ENCODE measurements around the gene TFB1M. TPM values are rescaled to one million over a fixed set of nuclear protein-coding genes. Genes with fewer than 3 reads are reported as not detected.

TFB1M gene
- total RNA-seq, 2 donors from 2014 or later, result 10.7 to 14.1 TPM

GRCh38 chr6:155250701-155251381, 63.4 kb downstream of the TFB1M start:
- Histone ChIP-seq H3K27me3 (replicated peaks; ENCODE audit: insufficient read depth) (no peaks in the 10 kb centered on the region), H3K4me3 (no peak overlapping the region), H3K27ac (no peak overlapping the region), H3K36me3 (no peaks in the 10 kb centered on the region), H3K9me3 (no peaks in the 10 kb centered on the region), H3K4me1 (replicated peaks) (no peaks in the 10 kb centered on the region)
- intact Hi-C loops (cut with DNase I), result no loop called here
- 78% methylated on average over 10 of the region's 10 CpGs for WGBS
- no peak for DNase-seq (ENCODE audit: low spot score)
- TF ChIP-seq CTCF (IDR thresholded peaks at IDR 0.05) (no peak), POLR2A (IDR thresholded peaks at IDR 0.05) (no peak), POLR2AphosphoS5 (IDR thresholded peaks at IDR 0.05) (no peak)

GRCh38 chr6:155248008-155249001, 66.0 kb downstream of the TFB1M start:
- TF ChIP-seq POLR2A (IDR thresholded peaks at IDR 0.05) (no peak), POLR2AphosphoS5 (IDR thresholded peaks at IDR 0.05) (peak; percentile 23), CTCF (IDR thresholded peaks at IDR 0.05) (peak; percentile 48 to 80 (median 76))
- H3K9me3 ChIP-seq, result no peaks in the 10 kb centered on the region
- no peak overlapping the region for H3K4me3 ChIP-seq
- no peaks in the 10 kb centered on the region for H3K4me1 ChIP-seq (replicated peaks)
- H3K36me3 ChIP-seq, result no peaks in the 10 kb centered on the region
- H3K27ac ChIP-seq, result peak overlapping the region; percentile 6 to 8
- H3K27me3 ChIP-seq (replicated peaks; ENCODE audit: insufficient read depth), result no peaks in the 10 kb centered on the region
- intact Hi-C loops (cut with DNase I), result loop anchor here (1.0 to 10.0 kb wide), 3 partner anchors 71 to 384 kb away; no protein-coding TSS in a partner anchor
- peak; percentile 59 for DNase-seq (ENCODE audit: low spot score)
- WGBS, result 66% methylated on average over 30 of the region's 30 CpGs

GRCh38 chr6:155247618-155248007, 66.7 kb downstream of the TFB1M start:
- intact Hi-C loops (cut with DNase I), result loop anchor here (1.0 to 10.0 kb wide), 3 partner anchors 70 to 383 kb away; no protein-coding TSS in a partner anchor
- Histone ChIP-seq H3K4me3 (no peak overlapping the region), H3K27ac (peak overlapping the region in 1 of 2 donors; percentile 6), H3K4me1 (replicated peaks) (no peaks in the 10 kb centered on the region), H3K36me3 (no peaks in the 10 kb centered on the region), H3K9me3 (no peaks in the 10 kb centered on the region), H3K27me3 (replicated peaks; ENCODE audit: insufficient read depth) (no peaks in the 10 kb centered on the region)
- 83% methylated on average over 5 of the region's 5 CpGs for WGBS
- DNase-seq (ENCODE audit: low spot score), result no peak
- TF ChIP-seq POLR2AphosphoS5 (IDR thresholded peaks at IDR 0.05), result no peak
- no peak for TF ChIP-seq POLR2A (IDR thresholded peaks at IDR 0.05)
- no peak for TF ChIP-seq CTCF (IDR thresholded peaks at IDR 0.05)

GRCh38 chr6:155246825-155247224, 67.5 kb downstream of the TFB1M start:
- DNase-seq (ENCODE audit: low spot score), result no peak
- no peak overlapping the region for H3K27ac ChIP-seq
- no peaks in the 10 kb centered on the region for H3K4me1 ChIP-seq (replicated peaks)
- intact Hi-C loops (cut with DNase I), result loop anchor here (5.0 to 10.0 kb wide), 2 partner anchors 320 to 382 kb away; no protein-coding TSS in a partner anchor
- no peaks in the 10 kb centered on the region for H3K27me3 ChIP-seq (replicated peaks; ENCODE audit: insufficient read depth)
- WGBS, result 83% methylated on average over 2 of the region's 2 CpGs
- H3K9me3 ChIP-seq, result no peaks in the 10 kb centered on the region
- H3K4me3 ChIP-seq, result no peak overlapping the region
- TF ChIP-seq POLR2AphosphoS5 (IDR thresholded peaks at IDR 0.05) (no peak), CTCF (IDR thresholded peaks at IDR 0.05) (no peak), POLR2A (IDR thresholded peaks at IDR 0.05) (no peak)
- no peaks in the 10 kb centered on the region for H3K36me3 ChIP-seq
